CD4-positive, CD25-positive, alpha-beta regulatory T cell (primary cell): ENCODE measurements around the gene BOC. TPM values are rescaled to one million over a fixed set of nuclear protein-coding genes. Genes with fewer than 3 reads are reported as not detected.

ENCODE experiments used
- ATAC-seq, 2 donors: fragments of 150-1000 bp; cut with Tn5 transposase; one replicate each; pipeline ENCODE4 v1.10.0; 2021; ENCODE audit warnings: low read depth in 2 of 2, moderate number of reproducible peaks in 2 of 2, moderate library complexity in 1 of 2
- DNase-seq, 3 donors: peaks; one replicate each; pipeline versions ENCODE4 v3.0.0 to v3.0.0-alpha.2; 2012 to 2022; ENCODE audit warnings: mixed read lengths in 1 of 3
- H3K27ac ChIP-seq: one replicate; pipeline ENCODE4 v1.7.0; 2013; ENCODE audit warnings: mild to moderate bottlenecking, low read length; ENCODE audit not compliant: insufficient read depth, poor library complexity, severe bottlenecking
- H3K27me3 ChIP-seq: one replicate; pipeline ENCODE4 v1.7.0; 2013; ENCODE audit warnings: low read length; ENCODE audit not compliant: control insufficient read depth, insufficient read depth
- H3K36me3 ChIP-seq: one replicate; pipeline ENCODE4 v1.7.0; 2013; ENCODE audit warnings: mild to moderate bottlenecking, low read length, moderate library complexity; ENCODE audit not compliant: control insufficient read depth, insufficient read depth
- H3K4me1 ChIP-seq: 2 replicates; pipeline ENCODE4 v1.7.0; 2013; ENCODE audit warnings: mild to moderate bottlenecking, low read length; ENCODE audit not compliant: insufficient read depth, control insufficient read depth, poor library complexity, severe bottlenecking
- H3K4me3 ChIP-seq: one replicate; pipeline ENCODE4 v1.7.0; 2013; ENCODE audit warnings: low read depth, mild to moderate bottlenecking, low read length, moderate library complexity
- H3K9me3 ChIP-seq, 2 experiments: 1 replicate in 1 of 2; 2 replicates in 1 of 2; pipeline ENCODE4 v1.7.0; 2013; ENCODE audit warnings: low read length in 2 of 2, mild to moderate bottlenecking in 1 of 2, moderate library complexity in 1 of 2; ENCODE audit not compliant: control insufficient read depth in 2 of 2
- H3K27ac Mint-ChIP-seq, 3 donors: one replicate each; pipeline ENCODE4 v1.8.0; 2020 to 2022; ENCODE audit warnings: mild to moderate bottlenecking in 3 of 3, mixed read lengths in 3 of 3, moderate library complexity in 2 of 3
- H3K27me3 Mint-ChIP-seq: one replicate; pipeline ENCODE4 v1.8.0; 2022; ENCODE audit warnings: mild to moderate bottlenecking, mixed read lengths
- H3K36me3 Mint-ChIP-seq: one replicate; pipeline ENCODE4 v1.8.0; 2020; ENCODE audit warnings: mixed read lengths
- H3K4me1 Mint-ChIP-seq, 4 donors: one replicate each; pipeline ENCODE4 v1.8.0; 2020 to 2022; ENCODE audit warnings: mixed read lengths in 4 of 4, mild to moderate bottlenecking in 1 of 4
- H3K4me3 Mint-ChIP-seq, 4 donors: one replicate each; pipeline ENCODE4 v1.8.0; 2020 to 2022; ENCODE audit warnings: mild to moderate bottlenecking in 4 of 4, mixed read lengths in 4 of 4, moderate library complexity in 3 of 4
- H3K9me3 Mint-ChIP-seq, 7 donors: one replicate each; pipeline ENCODE4 v1.8.0; 2020 to 2022; ENCODE audit warnings: mixed read lengths in 7 of 7, mild to moderate bottlenecking in 3 of 7, moderate library complexity in 2 of 7
- polyA plus RNA-seq, 4 donors: library from polyadenylated mRNA; unstranded; fragments of 300-500 nt; fragmentation: Illumina TruSeq; gene quantifications; one replicate each; pipeline ENCODE4 v1.2.3, GENCODE V29; 2021
- total RNA-seq: library from RNA; stranded (reverse); gene quantifications from one replicate; pipeline ENCODE4 v1.2.3, GENCODE V29; 2022

Gene BOC
- total and polyA plus RNA-seq, 5 donors from 2014 or later, result not detected

GRCh38 chr3:113179235-113179824 is 32.0 kb upstream of the BOC start:
- Histone ChIP-seq H3K4me1 (no peaks in the 10 kb centered on the region), H3K27me3 (peaks cover 5% of the 10 kb centered on the region), H3K4me3 (no peak overlapping the region), H3K9me3 (no peaks in the 10 kb centered on the region), H3K36me3 (no peaks in the 10 kb centered on the region), H3K27ac (no peak overlapping the region)
- no peaks in the 10 kb centered on the region for H3K9me3 Mint-ChIP-seq
- no peaks in the 10 kb centered on the region for H3K4me1 Mint-ChIP-seq
- DNase-seq (no peak), ATAC-seq (no peak)
- peaks cover 8% of the 10 kb centered on the region for H3K27me3 Mint-ChIP-seq
- no peaks in the 10 kb centered on the region for H3K36me3 Mint-ChIP-seq
- no peak overlapping the region for H3K4me3 Mint-ChIP-seq
- H3K27ac Mint-ChIP-seq, result no peak overlapping the region

- no peak overlapping the region for H3K27ac Mint-ChIP-seq
These were observed 27.4 kb upstream of the BOC start for GRCh38 chr3:113183748-113184661.

GRCh38 chr3:113185194-113185835 is 26.0 kb upstream of the BOC start:
- Mint-ChIP-seq H3K27ac (no peak overlapping the region), H3K4me3 (no peak overlapping the region), H3K4me1 (no peaks in the 10 kb centered on the region), H3K27me3 (peaks cover 23% of the 10 kb centered on the region), H3K36me3 (no peaks in the 10 kb centered on the region), H3K9me3 (peaks cover 0 to 7% (median 0%) of the 10 kb centered on the region in 7 donors)
- Histone ChIP-seq H3K4me3 (no peak overlapping the region), H3K27ac (no peak overlapping the region), H3K4me1 (no peaks in the 10 kb centered on the region), H3K9me3 (no peaks in the 10 kb centered on the region), H3K36me3 (no peaks in the 10 kb centered on the region), H3K27me3 (peaks cover 2% of the 10 kb centered on the region)
- no peak for DNase-seq
- ATAC-seq, result no peak

More at GRCh38 chr3:113183748-113184661, 27.4 kb upstream of the BOC start:
- Mint-ChIP-seq H3K4me1 (no peaks in the 10 kb centered on the region), H3K36me3 (no peaks in the 10 kb centered on the region), H3K27me3 (peaks cover 17% of the 10 kb centered on the region), H3K9me3 (peaks cover 0 to 3% (median 0%) of the 10 kb centered on the region in 7 donors), H3K4me3 (no peak overlapping the region)
- H3K4me3 ChIP-seq, result no peak overlapping the region
- ATAC-seq (no peak), DNase-seq (no peak)
- no peaks in the 10 kb centered on the region for H3K36me3 ChIP-seq
- H3K4me1 ChIP-seq, result no peaks in the 10 kb centered on the region
- H3K9me3 ChIP-seq, result no peaks in the 10 kb centered on the region
- peaks cover 6% of the 10 kb centered on the region for H3K27me3 ChIP-seq
- no peak overlapping the region for H3K27ac ChIP-seq

DNA sequence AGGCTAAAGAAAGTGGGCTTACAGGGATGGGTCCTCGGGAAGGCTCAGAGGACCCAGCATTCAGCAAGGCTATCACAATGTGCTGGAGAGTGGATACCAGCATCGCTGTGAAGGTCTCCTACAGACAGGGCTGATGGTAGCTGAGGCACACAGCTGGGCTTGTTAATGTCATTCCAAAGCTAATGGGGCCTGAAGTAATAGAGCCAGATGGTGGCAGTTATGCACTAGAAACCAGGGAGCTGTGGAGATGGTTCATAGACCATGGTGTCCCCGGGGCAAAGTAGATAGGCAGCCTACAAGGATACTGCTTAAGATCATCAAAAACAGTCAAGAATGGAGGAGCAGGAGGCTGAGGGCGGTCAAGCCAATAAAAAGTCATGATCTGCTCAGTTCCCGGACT is 24.8 kb upstream of the BOC start:
- Mint-ChIP-seq H3K4me1 (no peaks in the 10 kb centered on the region), H3K27me3 (peaks cover 23% of the 10 kb centered on the region), H3K4me3 (no peak overlapping the region), H3K9me3 (peaks cover 0 to 7% (median 3%) of the 10 kb centered on the region in 7 donors), H3K36me3 (no peaks in the 10 kb centered on the region), H3K27ac (no peak overlapping the region)
- Histone ChIP-seq H3K27ac (no peak overlapping the region), H3K4me3 (no peak overlapping the region), H3K27me3 (peaks cover 2% of the 10 kb centered on the region), H3K36me3 (no peaks in the 10 kb centered on the region), H3K9me3 (no peaks in the 10 kb centered on the region), H3K4me1 (no peaks in the 10 kb centered on the region)
- no peak for ATAC-seq
- no peak for DNase-seq

DNA sequence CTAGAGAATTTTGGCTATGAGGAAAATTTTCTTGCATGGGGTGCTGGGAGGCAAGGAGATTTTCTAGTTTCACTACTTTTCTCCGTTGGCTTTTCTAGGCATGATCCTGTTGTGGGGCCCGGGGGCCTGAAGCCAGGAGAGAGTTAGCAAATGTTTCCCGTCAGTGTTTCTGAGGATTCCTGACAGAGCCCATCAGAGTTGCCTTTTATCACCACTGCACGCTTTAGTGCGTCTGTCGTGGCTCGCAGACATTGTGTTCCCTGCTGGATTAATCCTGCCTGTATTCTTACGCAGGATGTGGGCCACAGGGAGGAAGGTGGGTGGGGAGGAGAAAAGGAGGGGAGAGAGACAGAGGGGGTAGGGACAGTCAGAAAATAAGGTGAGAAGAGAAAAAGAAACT is 18.1 kb upstream of the BOC start:
- Mint-ChIP-seq H3K27ac (no peak overlapping the region), H3K27me3 (peaks cover 6% of the 10 kb centered on the region), H3K4me1 (no peaks in the 10 kb centered on the region), H3K9me3 (peaks cover 0 to 7% (median 1%) of the 10 kb centered on the region in 7 donors), H3K4me3 (no peak overlapping the region), H3K36me3 (no peaks in the 10 kb centered on the region)
- Histone ChIP-seq H3K4me1 (no peaks in the 10 kb centered on the region), H3K27ac (no peak overlapping the region), H3K9me3 (no peaks in the 10 kb centered on the region), H3K36me3 (no peaks in the 10 kb centered on the region), H3K27me3 (no peaks in the 10 kb centered on the region), H3K4me3 (no peak overlapping the region)
- ATAC-seq, result no peak
- DNase-seq, result no peak

DNA sequence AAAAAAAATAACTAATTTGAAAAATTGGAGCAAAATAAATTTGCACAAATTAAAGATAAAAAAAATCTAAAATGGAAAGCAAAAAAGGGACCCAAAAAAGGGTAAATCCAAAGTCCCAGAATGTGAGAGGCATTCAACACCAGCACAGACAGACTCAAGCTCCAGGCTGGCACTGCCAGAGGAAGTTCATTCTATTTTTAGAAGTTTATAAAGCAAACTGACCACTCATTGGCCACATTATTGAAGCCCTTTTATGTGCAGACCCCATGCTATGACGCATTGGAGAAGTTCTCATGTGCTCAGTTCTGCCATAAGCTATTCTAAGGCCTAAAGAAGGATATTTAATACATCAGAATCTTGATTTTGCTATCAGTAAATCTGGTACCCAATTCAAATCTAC is 17.6 kb upstream of the BOC start:
- Mint-ChIP-seq H3K27me3 (peaks cover 6% of the 10 kb centered on the region), H3K36me3 (no peaks in the 10 kb centered on the region)

GRCh38 chr3:113194823-113195401 is 16.4 kb upstream of the BOC start:
- peaks cover 0 to 4% (median 0%) of the 10 kb centered on the region in 7 donors for H3K9me3 Mint-ChIP-seq
- Histone ChIP-seq H3K36me3 (no peaks in the 10 kb centered on the region), H3K4me3 (no peak overlapping the region), H3K27me3 (peaks cover 3% of the 10 kb centered on the region), H3K27ac (no peak overlapping the region), H3K4me1 (no peaks in the 10 kb centered on the region), H3K9me3 (no peaks in the 10 kb centered on the region)
- DNase-seq (no peak), ATAC-seq (no peak)
- H3K4me3 Mint-ChIP-seq, result no peak overlapping the region
- H3K27me3 Mint-ChIP-seq, result peaks cover 7% of the 10 kb centered on the region
- no peak overlapping the region for H3K27ac Mint-ChIP-seq
- no peaks in the 10 kb centered on the region for H3K36me3 Mint-ChIP-seq
- no peaks in the 10 kb centered on the region for H3K4me1 Mint-ChIP-seq

More for the DNA sequence above, 17.6 kb upstream of the BOC start:
- Histone ChIP-seq H3K27me3 (no peaks in the 10 kb centered on the region), H3K36me3 (no peaks in the 10 kb centered on the region), H3K4me1 (no peaks in the 10 kb centered on the region), H3K9me3 (no peaks in the 10 kb centered on the region), H3K4me3 (no peak overlapping the region), H3K27ac (no peak overlapping the region)
- Mint-ChIP-seq H3K4me3 (no peak overlapping the region), H3K9me3 (peaks cover 0 to 4% (median 0%) of the 10 kb centered on the region in 7 donors), H3K4me1 (no peaks in the 10 kb centered on the region), H3K27ac (no peak overlapping the region)
- ATAC-seq, result no peak
- no peak for DNase-seq
